Activated B cell treated with CpG ODN at 0.5 μM for 24 hours (primary cell): ENCODE measurements around the gene MPC1L. TPM values are rescaled to one million over a fixed set of nuclear protein-coding genes. Genes with fewer than 3 reads are reported as not detected.
"Not testable (repeated sequence)": the region's sequence is repeated elsewhere in the genome, so short reads cannot be mapped to it uniquely, and the experiment has no call there.

Experiments
- ATAC-seq: fragments of 200-7000 bp; cut with Tn5 transposase; one replicate; pipeline ENCODE4 v1.10.0; 2021; ENCODE audit warnings: low read depth, mild to moderate bottlenecking, moderate library complexity
- CTCF ChIA-PET: fragments of 350-600 bp; sonication (Branson Sonifier 250); formaldehyde crosslinking; loops from one replicate; lab custom pipeline; 2021; ENCODE audit warnings: antibody characterized with exemption; lab: Charles Lee
- POLR2A ChIA-PET: fragments of 350-600 bp; sonication (Branson Sonifier 250); formaldehyde crosslinking; loops from one replicate; lab custom pipeline; 2021; ENCODE audit warnings: antibody characterized with exemption; lab: Charles Lee
- DNase-seq: peaks from one replicate; pipeline ENCODE4 v3.0.0; 2022
- H3K27ac Mint-ChIP-seq: one replicate; pipeline ENCODE4 v1.8.0; 2020; ENCODE audit warnings: mixed read lengths
- H3K27me3 Mint-ChIP-seq: one replicate; pipeline ENCODE4 v1.8.0; 2021; ENCODE audit warnings: mixed read lengths
- H3K36me3 Mint-ChIP-seq: one replicate; pipeline ENCODE4 v1.8.0; 2021; ENCODE audit warnings: low read depth, mixed read lengths
- H3K4me1 Mint-ChIP-seq: one replicate; pipeline ENCODE4 v1.8.0; 2021; ENCODE audit warnings: mixed read lengths
- H3K4me3 Mint-ChIP-seq: one replicate; pipeline ENCODE4 v1.8.0; 2020; ENCODE audit warnings: mild to moderate bottlenecking, mixed read lengths
- H3K9me3 Mint-ChIP-seq: one replicate; pipeline ENCODE4 v1.8.0; 2020; ENCODE audit warnings: mixed read lengths
- CTCF ChIP-seq: fragments of 200-600 bp; IDR thresholded peaks from one replicate; pipeline ENCODE4 v1.8.0; 2022; ENCODE audit warnings: antibody characterized with exemption, mild to moderate bottlenecking
- intact Hi-C: fragments of 100-400 bp; cut with micrococcal nuclease; formaldehyde crosslinking; loops from one replicate; pipeline ENCODE4 v1.15.1; 2024
- total RNA-seq: library from RNA; stranded (reverse); gene quantifications from 2 replicates; pipeline ENCODE4 v1.2.3, GENCODE V29; 2022

MPC1L gene
- not detected in 2 replicates for total RNA-seq

GRCh38 chrX:40623139-40623536 is at the start of gene MPC1L:
Gene MPC1L, plus strand, starts transcription at chrX:40623428. Its CDS starts 138 bp downstream, at chrX:40623566.
- H3K4me3 Mint-ChIP-seq: no peak within 1 kb of the TSS
- TF ChIP-seq CTCF: no peak
- ChIA-PET CTCF (no interaction called here), POLR2A (no interaction called here)
- H3K36me3 Mint-ChIP-seq: peaks cover 21% of the 10 kb centered on the region
- no peaks in the 10 kb centered on the region for H3K9me3 Mint-ChIP-seq
- no peak within 1 kb of the TSS for H3K27ac Mint-ChIP-seq
- H3K27me3 Mint-ChIP-seq: no peaks in the 10 kb centered on the region
- ATAC-seq (no peak), DNase-seq (no peak)
- H3K4me1 Mint-ChIP-seq: no peaks in the 10 kb centered on the region
- intact Hi-C loops: no loop called here

DNA sequence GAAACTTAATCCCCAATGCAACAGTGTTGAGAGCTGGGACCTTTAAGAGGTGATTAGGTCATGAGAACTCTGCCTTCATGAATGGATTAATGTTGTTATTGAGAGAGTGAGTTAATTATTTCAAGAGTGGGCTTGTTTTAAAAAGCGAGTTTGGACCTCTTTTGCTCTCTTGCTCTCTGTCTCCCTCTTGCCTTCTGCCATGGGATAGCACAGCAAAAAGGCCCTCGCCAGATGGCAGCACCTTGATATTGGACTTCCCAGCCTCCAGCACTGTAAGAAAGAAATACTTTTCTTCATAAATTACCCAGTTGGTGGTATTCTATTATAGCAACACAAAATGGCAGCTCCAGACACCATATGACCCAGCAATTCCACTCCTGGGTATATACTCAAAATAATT is 49.5 kb upstream of the MPC1L start:
- Mint-ChIP-seq H3K4me3 (no peak overlapping the region), H3K27me3 (no peaks in the 10 kb centered on the region), H3K36me3 (no peaks in the 10 kb centered on the region), H3K27ac (no peak overlapping the region), H3K9me3 (no peaks in the 10 kb centered on the region), H3K4me1 (peaks cover 19% of the 10 kb centered on the region)
- ChIA-PET POLR2A (interaction anchor here (0.7 kb wide), 1 partner anchor 1905 kb away, joined by 3 read pairs; no protein-coding TSS in a partner anchor), CTCF (no interaction called here)
- intact Hi-C loops: no loop called here
- ATAC-seq (peak; percentile 60), DNase-seq (no peak)
- TF ChIP-seq CTCF: no peak

DNA sequence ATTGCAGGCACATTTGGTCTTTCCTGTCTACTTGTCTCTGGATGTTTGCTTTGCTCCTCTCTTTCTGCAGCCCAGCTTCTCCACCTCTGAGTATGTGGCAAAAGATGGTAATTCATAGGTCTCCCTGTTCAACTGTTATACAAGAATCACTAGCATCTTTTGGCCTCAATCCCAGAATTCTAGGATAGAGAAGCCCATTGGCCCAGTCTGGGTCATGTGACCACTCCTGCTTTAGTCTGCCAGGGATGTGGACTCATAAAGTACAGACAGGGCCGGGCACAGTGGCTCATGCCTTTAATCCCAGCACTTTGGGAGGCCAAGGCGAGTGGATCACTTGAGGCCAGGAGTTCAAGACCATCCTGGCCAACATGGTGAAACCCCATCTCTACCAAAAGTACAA is 47.8 kb upstream of the MPC1L start:
- H3K27ac Mint-ChIP-seq, H3K9me3 Mint-ChIP-seq, POLR2A ChIA-PET: not testable (repeated sequence)

DNA sequence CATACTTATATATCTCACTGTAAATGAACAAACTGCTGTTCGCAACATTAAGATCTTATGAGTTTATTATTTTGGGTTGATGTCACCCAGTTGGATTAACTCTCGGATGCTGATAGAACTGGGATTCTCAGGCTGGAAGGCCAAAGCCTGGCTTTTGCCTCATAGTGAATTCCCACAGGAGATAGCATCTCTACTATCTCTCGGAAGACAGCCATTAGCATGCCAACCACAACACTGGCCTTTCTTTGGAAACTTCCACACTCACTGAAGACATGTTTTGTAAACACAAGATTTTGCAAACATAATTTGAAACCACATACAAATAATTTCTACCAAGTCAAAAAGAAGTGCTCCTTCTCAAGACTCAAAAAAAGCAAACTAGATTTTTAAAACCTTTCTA is 46.9 kb upstream of the MPC1L start:
- H3K27me3 Mint-ChIP-seq: no peaks in the 10 kb centered on the region
- peaks cover 13% of the 10 kb centered on the region for H3K4me1 Mint-ChIP-seq
- intact Hi-C loops: no loop called here
- no peak for TF ChIP-seq CTCF
- no peaks in the 10 kb centered on the region for H3K9me3 Mint-ChIP-seq
- H3K4me3 Mint-ChIP-seq: no peak overlapping the region
- no peak overlapping the region for H3K27ac Mint-ChIP-seq
- ChIA-PET POLR2A (no interaction called here), CTCF (no interaction called here)
- no peak for ATAC-seq
- no peak for DNase-seq
- H3K36me3 Mint-ChIP-seq: peaks cover 4% of the 10 kb centered on the region

More for the DNA sequence above, 47.8 kb upstream of the MPC1L start:
- intact Hi-C loops, ATAC-seq, H3K36me3 Mint-ChIP-seq, CTCF ChIA-PET, H3K27me3 Mint-ChIP-seq, DNase-seq, H3K4me3 Mint-ChIP-seq: not testable (repeated sequence)
- peaks cover 18% of the 10 kb centered on the region for H3K4me1 Mint-ChIP-seq

DNA sequence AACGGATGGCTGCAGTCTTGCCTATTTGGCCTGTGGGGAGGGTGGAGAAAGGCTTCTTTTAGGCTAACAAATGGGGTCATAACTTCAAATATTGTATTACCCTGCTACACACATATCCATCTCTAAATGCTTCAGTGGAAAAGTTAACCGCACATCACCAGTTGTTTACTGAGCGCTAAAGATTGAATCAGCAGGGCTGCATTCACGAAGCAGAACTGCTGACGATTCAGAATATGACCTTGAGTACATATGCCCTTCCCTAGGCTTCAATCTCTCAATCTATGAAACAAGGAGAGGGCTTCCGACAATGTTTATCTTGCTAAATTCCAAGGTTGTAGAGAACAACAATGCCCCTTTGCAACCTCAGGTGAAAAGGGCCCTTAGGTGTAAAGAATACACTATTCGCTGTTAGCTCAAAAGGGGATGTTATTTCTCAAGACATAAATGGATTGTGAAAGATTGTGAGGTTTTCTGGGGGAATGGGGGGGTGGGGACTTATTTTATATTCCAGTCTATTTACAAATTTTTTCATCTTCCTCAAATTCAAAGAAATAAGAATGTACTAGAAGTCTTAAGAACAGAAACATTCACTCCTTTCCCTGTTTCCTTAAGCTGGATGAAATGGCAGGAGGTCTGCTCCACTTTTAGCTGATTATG is 45.1 kb upstream of the MPC1L start:
- CTCF ChIA-PET: no interaction called here
- ATAC-seq (no peak), DNase-seq (no peak)
- Mint-ChIP-seq H3K27me3 (no peaks in the 10 kb centered on the region), H3K4me3 (no peak overlapping the region), H3K4me1 (peaks cover 20% of the 10 kb centered on the region), H3K9me3 (no peaks in the 10 kb centered on the region), H3K27ac (no peak overlapping the region), H3K36me3 (peaks cover 4% of the 10 kb centered on the region)
- intact Hi-C loops: no loop called here
- POLR2A ChIA-PET: no interaction called here
- no peak for TF ChIP-seq CTCF

GRCh38 chrX:40579141-40579540 is 44.1 kb upstream of the MPC1L start:
- Mint-ChIP-seq H3K27me3 (no peaks in the 10 kb centered on the region), H3K36me3 (peaks cover 4% of the 10 kb centered on the region), H3K9me3 (no peaks in the 10 kb centered on the region), H3K4me1 (peaks cover 27% of the 10 kb centered on the region), H3K27ac (no peak overlapping the region), H3K4me3 (no peak overlapping the region)
- ChIA-PET CTCF (no interaction called here), POLR2A (no interaction called here)
- no peak for ATAC-seq
- no peak for TF ChIP-seq CTCF
- DNase-seq: no peak
- intact Hi-C loops: no loop called here
